NCI-H524 treated with DMSO at 0.1 percent for 48 hours (cell line): ENCODE measurements around the gene TCF4.
"Not testable (repeated sequence)": the region's sequence is repeated elsewhere in the genome, so short reads cannot be mapped to it uniquely, and the experiment has no call there.

Source experiments
- DNase-seq: peaks from one replicate; lab custom pipeline; 2025; lab: John Stamatoyannopoulos, UW

TCF4 gene

GRCh38 chr18:55475467-55475866 is 112.5 kb downstream of the TCF4 start:
- DNase-seq: no peak

DNA sequence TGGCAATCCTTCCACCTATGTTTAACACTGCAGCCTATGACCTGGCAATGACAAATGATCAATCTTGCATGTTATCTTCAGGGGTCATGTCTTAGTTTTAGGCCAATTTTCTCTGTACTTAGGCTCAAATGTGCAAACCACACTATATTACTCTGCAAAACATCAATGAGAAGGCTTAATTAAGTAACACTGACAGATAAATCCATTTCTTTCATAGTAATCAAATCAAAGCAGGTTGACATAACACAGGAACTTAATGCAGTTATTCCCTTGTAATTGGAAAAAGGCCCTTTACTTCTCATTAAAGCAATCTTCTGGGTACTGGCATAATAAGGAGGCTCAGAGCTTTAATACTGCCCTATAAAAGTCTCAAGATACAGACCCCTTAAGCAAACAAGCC is 114.4 kb downstream of the TCF4 start:
- no peak for DNase-seq

DNA sequence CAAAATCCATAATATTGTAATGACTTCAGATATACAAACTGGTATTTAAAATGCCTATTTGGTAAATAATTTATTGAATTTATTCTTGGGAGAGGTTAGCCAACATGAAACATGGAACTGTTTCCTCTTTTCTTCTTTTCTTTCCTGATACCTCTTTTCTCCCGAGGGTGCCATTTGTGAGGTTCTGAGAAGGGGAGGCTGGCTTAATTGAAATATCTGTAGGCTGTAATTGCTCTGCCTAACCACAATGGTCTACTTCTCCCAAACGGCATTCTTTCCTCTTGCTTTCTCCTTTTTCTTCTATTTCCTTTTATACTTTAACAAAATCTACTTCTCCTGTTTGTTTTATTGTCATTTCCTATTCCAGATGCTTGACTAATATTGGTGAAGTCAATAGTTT is 114.9 kb downstream of the TCF4 start:
- no peak for DNase-seq

DNA sequence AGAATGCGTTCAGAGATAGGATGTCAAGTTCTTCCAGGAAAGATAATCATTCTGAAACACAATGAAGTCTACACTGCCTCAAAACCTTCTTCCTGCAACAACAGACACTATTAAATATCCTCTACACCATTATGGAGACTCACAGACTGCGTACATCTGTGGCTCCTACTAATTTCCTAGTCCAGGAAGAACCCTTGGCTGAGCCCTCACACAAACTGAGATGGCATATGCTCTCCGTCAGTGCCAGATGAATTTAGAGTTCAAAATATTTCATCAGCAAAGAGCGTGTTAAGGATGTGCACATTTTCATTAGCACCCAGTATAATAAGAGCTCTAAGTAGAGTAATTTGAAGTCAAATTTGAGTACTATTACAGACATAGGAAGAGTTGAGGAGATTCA is 117.2 kb downstream of the TCF4 start:
- no peak for DNase-seq

- not testable (repeated sequence) for DNase-seq
These were observed 118.9 kb downstream of the TCF4 start for GRCh38 chr18:55469134-55469533.

GRCh38 chr18:55466789-55467188 is 121.2 kb downstream of the TCF4 start:
- no peak for DNase-seq

- DNase-seq: no peak
These were observed 122.7 kb downstream of the TCF4 start for GRCh38 chr18:55465313-55465712.

- DNase-seq: no peak
These were observed 123.4 kb downstream of the TCF4 start for GRCh38 chr18:55464581-55464980.

DNA sequence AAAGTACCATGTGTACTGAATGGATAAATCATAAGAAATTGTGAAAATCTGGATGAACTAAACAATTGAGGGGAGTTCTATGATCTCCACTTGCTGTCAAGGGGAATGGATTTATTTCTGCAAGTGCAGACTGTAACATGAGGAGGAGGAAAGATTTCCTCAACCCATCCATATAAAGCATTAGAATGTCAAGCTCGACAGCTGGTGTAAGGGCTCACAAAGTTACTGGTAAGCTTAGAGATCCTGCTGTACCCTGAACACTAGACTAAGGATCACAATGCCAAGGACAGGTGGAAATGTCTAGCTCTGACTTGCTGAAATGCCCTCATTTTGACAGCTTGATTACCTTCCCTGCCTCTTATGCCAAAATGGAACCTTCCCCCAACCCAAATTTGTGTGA is 125.3 kb downstream of the TCF4 start:
- DNase-seq: peak; percentile 72

- DNase-seq: no peak
These were observed 126.1 kb downstream of the TCF4 start for GRCh38 chr18:55461848-55462247.

- DNase-seq: no peak
These were observed 129.4 kb downstream of the TCF4 start for GRCh38 chr18:55458456-55459203.

- DNase-seq: no peak
These were observed 131.0 kb downstream of the TCF4 start for GRCh38 chr18:55457028-55457427.

GRCh38 chr18:55455938-55456337 is 132.1 kb downstream of the TCF4 start:
- DNase-seq: no peak

- DNase-seq: no peak
These were observed 134.8 kb downstream of the TCF4 start for GRCh38 chr18:55453186-55453585.

- DNase-seq: no peak
These were observed 135.8 kb downstream of the TCF4 start for GRCh38 chr18:55452123-55452611.

- no peak for DNase-seq
These were observed 138.4 kb downstream of the TCF4 start for GRCh38 chr18:55449412-55450140.

GRCh38 chr18:55448420-55448819 is 139.6 kb downstream of the TCF4 start:
- DNase-seq: no peak

- DNase-seq: no peak
These were observed 140.3 kb downstream of the TCF4 start for GRCh38 chr18:55447672-55448018.

DNA sequence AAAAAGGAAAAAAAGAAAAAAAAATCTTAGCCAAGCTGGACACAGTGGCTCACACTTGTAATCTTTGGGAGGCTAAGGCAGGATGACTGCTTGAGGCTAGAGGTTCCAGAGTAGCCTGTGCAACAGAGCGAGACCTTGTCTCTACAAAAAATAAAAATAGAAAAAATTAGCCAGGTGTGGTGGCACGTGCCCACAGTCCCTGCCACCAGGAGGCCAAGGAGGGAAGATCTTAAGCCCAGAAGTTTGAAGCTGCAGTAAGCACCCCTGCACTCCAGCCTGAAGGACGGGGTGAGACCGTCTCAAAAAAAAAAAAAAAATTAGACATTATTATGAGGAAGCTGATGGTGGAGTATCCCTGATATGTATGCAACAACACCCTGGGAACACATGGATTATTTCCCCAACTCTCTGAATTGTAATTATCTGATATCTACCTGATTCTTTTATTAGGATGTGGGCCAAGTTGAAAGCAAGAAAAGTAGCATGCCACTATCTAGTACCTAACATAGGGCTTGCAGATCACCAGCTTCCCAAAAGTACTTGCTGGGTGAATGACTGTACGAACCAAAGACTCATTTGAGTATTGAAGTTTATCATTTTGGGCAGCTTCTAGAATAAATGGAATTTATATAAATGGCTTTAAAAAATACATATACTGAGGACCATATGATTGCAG is 140.9 kb downstream of the TCF4 start:
- no peak for DNase-seq

DNA sequence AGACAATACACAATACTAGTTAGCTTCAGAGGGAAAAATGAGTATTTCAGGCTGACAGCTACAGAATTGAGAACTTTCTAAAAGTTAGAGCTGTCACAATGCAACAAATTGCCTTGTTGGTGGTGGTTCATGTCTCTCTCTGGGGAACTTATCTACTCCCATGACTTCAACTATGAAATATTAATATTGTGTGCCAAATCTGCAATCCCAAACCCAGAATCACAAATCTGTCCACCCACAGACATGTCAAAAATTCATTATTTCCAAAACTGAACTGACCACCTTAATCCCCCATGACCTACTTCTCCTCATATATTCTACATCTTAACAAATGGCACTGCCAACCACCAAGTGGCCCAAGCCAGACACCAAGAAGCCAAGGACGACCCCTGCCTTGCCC is 143.5 kb downstream of the TCF4 start:
- DNase-seq: no peak

DNA sequence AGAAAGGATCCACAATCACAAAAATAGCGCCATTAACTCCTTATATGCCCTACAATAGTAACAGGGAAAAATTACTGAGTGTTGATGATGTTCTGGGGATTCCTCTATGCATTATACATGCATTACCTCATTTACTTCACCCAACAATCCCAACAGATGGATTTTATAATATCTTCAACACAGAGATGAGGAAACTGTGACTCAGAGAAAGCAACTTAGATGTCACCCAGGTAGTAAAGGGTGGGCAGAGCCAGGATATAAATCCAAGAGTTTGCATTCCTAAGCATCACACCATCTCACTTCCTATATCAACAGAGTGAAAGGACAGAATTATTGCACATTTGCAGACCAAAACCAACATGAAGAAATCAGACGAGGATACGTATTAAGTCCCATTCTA is 144.2 kb downstream of the TCF4 start:
- DNase-seq: no peak

DNA sequence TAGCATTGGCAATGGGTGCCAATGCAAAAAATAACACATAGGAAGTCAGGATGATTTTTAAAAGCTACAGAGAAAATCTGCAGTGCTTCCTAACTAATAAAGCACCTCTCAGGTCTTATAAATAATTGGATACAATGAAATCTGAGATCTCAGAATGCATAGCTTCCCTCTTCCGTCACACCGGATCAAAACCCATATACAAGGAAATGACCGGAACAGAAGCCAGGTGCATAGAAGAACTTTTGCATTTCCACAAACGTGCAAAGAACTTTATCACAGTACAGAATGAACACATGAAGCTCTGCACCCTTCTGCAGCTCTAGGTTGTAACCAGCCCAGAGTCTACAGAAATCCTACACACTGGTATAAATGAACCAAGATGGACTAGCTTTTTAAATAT is 145.4 kb downstream of the TCF4 start:
- DNase-seq: no peak

GRCh38 chr18:55440988-55441387 is 147.0 kb downstream of the TCF4 start:
- DNase-seq: no peak
